ENCODE results near the gene MPPED2.

DNA sequence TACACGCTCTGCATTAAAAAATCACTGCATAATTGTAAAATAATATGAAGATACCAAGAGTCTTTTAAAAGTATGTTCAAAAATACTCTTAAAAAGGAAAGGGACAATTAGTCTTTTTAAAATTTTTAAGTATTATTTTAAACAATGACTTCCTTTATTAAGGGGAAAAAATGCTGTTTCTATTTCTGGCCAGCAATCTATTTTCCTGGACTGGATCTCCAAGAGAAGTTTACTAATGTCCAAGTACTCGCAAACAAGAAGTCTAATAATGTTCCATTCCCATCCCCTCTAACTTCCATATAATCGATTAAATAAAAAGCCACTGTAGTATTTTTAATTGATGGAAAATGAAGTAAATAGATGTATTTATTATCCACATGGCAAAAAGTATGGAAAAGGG is 123.7 kb downstream of the MPPED2 start:
- TF ChIP-seq, protein P1, sequence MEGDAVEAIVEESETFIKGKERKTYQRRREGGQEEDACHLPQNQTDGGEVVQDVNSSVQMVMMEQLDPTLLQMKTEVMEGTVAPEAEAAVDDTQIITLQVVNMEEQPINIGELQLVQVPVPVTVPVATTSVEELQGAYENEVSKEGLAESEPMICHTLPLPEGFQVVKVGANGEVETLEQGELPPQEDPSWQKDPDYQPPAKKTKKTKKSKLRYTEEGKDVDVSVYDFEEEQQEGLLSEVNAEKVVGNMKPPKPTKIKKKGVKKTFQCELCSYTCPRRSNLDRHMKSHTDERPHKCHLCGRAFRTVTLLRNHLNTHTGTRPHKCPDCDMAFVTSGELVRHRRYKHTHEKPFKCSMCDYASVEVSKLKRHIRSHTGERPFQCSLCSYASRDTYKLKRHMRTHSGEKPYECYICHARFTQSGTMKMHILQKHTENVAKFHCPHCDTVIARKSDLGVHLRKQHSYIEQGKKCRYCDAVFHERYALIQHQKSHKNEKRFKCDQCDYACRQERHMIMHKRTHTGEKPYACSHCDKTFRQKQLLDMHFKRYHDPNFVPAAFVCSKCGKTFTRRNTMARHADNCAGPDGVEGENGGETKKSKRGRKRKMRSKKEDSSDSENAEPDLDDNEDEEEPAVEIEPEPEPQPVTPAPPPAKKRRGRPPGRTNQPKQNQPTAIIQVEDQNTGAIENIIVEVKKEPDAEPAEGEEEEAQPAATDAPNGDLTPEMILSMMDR (IDR thresholded peaks at IDR 0.05 in 2 of 3, conservative IDR thresholded peaks at IDR 0.05 in 1 of 3; ENCODE audit: control insufficient read depth in 2 of 3, extremely low read depth in 1 of 3, insufficient read depth in 1 of 3, low read depth in 3 of 3, low read length in 3 of 3), result no peak
- TF ChIP-seq TAF1 (IDR thresholded peaks at IDR 0.05; ENCODE audit: borderline replicate concordance, low read depth, low read length), result no peak
- TF ChIP-seq CBX5 (IDR thresholded peaks at IDR 0.05; ENCODE audit: low read depth), result no peak
- TF ChIP-seq, protein P2, sequence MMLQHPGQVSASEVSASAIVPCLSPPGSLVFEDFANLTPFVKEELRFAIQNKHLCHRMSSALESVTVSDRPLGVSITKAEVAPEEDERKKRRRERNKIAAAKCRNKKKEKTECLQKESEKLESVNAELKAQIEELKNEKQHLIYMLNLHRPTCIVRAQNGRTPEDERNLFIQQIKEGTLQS (IDR thresholded peaks at IDR 0.05; ENCODE audit: borderline replicate concordance, extremely low read depth, low read depth, low read length), result no peak
- no peak for TF ChIP-seq ESRRA (IDR thresholded peaks at IDR 0.05; ENCODE audit: low read length)
- TF ChIP-seq POLR2A (IDR thresholded peaks at IDR 0.05; ENCODE audit: low read depth, low read length), result no peak
- TF ChIP-seq SP1 (IDR thresholded peaks at IDR 0.05; ENCODE audit: low read depth, low read length), result no peak
- TF ChIP-seq PBX3 (IDR thresholded peaks at IDR 0.05; ENCODE audit: insufficient replicate concordance, low read depth, low read length), result no peak
- TF ChIP-seq ETV6 (conservative IDR thresholded peaks at IDR 0.05 in 1 of 2, IDR thresholded peaks at IDR 0.05 in 1 of 2; ENCODE audit: borderline replicate concordance in 1 of 2, low read depth in 1 of 2), result no peak
- TF ChIP-seq, protein P3, sequence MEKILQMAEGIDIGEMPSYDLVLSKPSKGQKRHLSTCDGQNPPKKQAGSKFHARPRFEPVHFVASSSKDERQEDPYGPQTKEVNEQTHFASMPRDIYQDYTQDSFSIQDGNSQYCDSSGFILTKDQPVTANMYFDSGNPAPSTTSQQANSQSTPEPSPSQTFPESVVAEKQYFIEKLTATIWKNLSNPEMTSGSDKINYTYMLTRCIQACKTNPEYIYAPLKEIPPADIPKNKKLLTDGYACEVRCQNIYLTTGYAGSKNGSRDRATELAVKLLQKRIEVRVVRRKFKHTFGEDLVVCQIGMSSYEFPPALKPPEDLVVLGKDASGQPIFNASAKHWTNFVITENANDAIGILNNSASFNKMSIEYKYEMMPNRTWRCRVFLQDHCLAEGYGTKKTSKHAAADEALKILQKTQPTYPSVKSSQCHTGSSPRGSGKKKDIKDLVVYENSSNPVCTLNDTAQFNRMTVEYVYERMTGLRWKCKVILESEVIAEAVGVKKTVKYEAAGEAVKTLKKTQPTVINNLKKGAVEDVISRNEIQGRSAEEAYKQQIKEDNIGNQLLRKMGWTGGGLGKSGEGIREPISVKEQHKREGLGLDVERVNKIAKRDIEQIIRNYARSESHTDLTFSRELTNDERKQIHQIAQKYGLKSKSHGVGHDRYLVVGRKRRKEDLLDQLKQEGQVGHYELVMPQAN (conservative IDR thresholded peaks at IDR 0.05), result no peak
- no peak for TF ChIP-seq JUND (IDR thresholded peaks at IDR 0.05; ENCODE audit: low read depth, low read length)
- TF ChIP-seq ZNF24 (IDR thresholded peaks at IDR 0.05), result no peak

All from GM12878 (cell line).